KOPT-K1 (cell line): ENCODE measurements around the gene LAIR2.

Source experiments
- H3K27ac ChIP-seq: fragments of 200-600 bp; sonication (generic); 2 replicates; pipeline ENCODE4 v1.5.1; 2016; ENCODE audit warnings: antibody characterized with exemption, mild to moderate bottlenecking, low read depth, low read length; ENCODE audit not compliant: poor library complexity, severe bottlenecking
- H3K36me3 ChIP-seq: fragments of 200-600 bp; sonication (generic); 2 replicates; pipeline ENCODE4 v1.5.1; 2017; ENCODE audit warnings: antibody characterized with exemption, mild to moderate bottlenecking, low read length, moderate library complexity; ENCODE audit not compliant: insufficient read depth
- H3K9me3 ChIP-seq: fragments of 200-600 bp; sonication (generic); 2 replicates; pipeline ENCODE4 v1.5.1; 2017; ENCODE audit warnings: antibody characterized with exemption, low read length, mild to moderate bottlenecking; ENCODE audit not compliant: insufficient read depth, poor library complexity, severe bottlenecking

The LAIR2 gene

DNA sequence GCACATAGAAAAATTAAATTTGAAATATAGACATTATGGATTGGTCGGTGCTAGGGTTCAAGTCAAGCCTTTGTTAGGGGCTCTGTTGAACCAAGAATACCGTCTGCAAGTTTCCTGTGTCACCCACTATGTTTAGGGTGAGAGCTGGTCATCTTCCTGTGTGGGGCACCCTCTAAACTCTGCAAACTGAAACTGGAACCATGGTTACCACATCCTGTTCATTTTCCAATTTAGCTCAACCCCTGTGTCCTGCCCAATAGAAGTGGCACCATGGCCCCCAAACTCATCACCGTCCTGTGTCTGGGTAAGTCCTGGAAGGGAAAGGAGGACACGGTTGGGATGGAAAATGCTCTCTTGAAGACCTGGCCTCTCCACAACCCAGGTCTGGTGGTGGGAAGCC, 29.9 kb downstream of the LAIR2 start:
- no peaks in the 10 kb centered on the region for H3K9me3 ChIP-seq
- H3K27ac ChIP-seq = no peak overlapping the region

DNA sequence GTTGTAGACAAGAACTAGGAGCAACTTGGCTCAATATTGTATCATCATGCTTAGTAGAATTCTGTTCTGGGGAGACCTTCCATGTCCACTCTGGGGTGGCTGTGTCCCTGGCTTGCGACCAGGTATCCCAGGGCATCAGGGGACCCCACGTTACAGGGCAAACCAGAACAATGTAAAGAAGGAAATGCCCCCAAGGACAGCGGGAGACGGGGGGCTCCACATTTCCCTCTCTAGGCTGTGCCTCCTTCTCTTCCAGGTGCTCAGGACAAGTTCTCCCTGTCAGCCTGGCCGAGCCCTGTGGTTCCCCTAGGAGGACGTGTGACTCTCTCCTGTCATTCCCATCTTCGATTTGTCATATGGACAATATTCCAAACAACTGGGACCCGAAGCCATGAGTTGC, 30.8 kb downstream of the LAIR2 start:
- H3K36me3 ChIP-seq = no peaks in the 10 kb centered on the region
- no peaks in the 10 kb centered on the region for H3K9me3 ChIP-seq
- no peak overlapping the region for H3K27ac ChIP-seq

More for the DNA sequence above, 29.9 kb downstream of the LAIR2 start:
- no peaks in the 10 kb centered on the region for H3K36me3 ChIP-seq

DNA sequence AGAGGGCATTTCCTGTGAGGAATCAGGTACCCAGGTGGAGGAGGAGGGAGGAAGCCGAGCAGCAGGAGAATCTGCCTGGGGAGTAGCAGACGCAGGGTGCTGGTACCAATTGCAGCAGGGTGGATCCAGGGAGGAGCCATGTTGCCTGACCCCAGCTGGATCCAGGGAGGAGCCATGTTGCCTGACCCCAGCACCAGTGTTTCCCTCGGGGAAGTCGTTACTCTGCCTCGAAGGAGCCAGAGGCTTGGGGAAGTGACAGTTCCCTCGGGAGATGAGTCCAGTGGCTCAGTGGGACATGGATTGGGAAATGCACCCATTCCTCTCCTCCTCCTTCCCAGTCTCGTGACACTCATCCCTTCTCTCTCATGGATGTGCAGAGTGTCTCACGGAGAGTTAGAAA, 31.5 kb downstream of the LAIR2 start:
- Histone ChIP-seq H3K36me3 (no peaks in the 10 kb centered on the region), H3K27ac (no peak overlapping the region), H3K9me3 (no peaks in the 10 kb centered on the region)

DNA sequence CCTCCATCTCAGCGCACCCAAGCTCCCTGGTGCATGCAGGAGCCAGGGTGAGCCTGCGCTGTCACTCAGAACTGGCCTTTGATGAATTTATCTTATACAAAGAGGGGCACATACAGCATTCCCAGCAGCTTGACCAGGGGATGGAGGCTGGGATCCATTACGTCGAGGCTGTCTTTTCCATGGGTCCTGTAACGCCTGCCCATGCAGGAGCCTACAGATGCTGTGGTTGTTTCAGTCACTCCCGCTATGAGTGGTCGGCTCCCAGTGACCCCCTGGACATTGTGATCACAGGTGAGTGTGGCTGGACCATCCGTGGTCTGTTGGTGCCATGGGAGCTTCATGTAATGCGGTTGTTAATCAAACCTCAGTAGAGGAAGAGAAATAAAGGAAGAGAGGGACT, 33.0 kb downstream of the LAIR2 start:
- Histone ChIP-seq H3K36me3 (no peaks in the 10 kb centered on the region), H3K9me3 (no peaks in the 10 kb centered on the region), H3K27ac (no peak overlapping the region)

DNA sequence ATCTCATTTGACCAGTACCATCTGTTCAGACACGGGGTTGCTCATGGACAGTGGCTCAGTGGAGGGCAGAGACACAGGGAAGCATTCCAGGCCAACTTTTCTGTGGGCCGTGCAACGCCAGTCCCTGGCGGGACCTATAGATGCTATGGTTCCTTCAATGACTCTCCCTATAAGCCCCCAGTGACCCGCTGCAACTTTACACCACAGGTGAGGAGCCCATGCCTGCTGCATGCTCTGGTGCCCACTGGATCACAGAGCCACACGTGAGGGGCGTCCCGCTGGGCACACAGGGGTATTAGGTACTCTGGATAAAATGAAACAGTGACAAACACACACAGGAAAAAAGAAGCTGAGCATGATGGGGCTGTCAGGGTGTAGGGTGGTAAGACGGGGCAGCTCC, 34.3 kb downstream of the LAIR2 start:
- Histone ChIP-seq H3K9me3 (no peaks in the 10 kb centered on the region), H3K36me3 (no peaks in the 10 kb centered on the region), H3K27ac (no peak overlapping the region)

DNA sequence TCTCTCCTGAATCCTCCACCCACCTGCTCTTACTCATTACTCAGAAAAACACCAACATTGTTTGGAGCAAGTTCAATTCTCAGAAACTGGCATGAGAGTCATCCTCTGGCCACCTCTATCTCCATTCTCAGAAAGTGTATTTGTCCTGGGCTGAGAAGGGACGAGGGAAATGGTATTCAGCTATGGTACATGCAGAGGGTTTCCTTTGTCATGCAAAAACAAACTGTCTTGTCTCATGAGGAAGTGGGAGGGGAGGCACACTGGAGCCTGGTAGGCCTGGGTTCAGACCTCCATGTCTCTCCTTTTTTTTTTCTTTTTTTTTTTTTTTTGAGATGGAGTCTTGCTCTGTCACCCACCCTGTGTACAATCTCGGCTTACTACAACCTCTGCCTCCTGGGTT, 39.1 kb downstream of the LAIR2 start:
- H3K27ac ChIP-seq = no peak overlapping the region
- H3K9me3 ChIP-seq = no peaks in the 10 kb centered on the region
- H3K36me3 ChIP-seq = no peaks in the 10 kb centered on the region

DNA sequence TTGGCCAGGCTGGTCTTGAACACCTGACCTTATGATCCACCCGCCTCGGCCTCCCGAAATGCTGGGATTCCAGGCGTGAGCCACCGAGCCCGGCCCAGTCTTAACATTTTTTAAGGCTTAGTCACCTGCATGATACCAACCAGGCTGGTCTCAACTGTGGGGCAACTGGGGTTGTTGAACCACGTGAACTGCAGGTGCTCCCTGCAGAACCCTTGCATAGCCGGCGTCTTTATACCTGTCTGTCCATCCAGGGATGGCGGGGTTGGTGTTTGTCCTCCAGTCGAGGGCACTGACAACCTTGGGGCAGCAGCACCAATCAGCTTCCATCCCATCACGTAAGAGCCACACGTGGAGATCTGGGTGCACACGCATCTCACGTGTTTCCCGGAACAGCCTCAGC, 46.2 kb downstream of the LAIR2 start:
- Histone ChIP-seq H3K9me3 (no peaks in the 10 kb centered on the region), H3K36me3 (no peaks in the 10 kb centered on the region), H3K27ac (no peak overlapping the region)

DNA sequence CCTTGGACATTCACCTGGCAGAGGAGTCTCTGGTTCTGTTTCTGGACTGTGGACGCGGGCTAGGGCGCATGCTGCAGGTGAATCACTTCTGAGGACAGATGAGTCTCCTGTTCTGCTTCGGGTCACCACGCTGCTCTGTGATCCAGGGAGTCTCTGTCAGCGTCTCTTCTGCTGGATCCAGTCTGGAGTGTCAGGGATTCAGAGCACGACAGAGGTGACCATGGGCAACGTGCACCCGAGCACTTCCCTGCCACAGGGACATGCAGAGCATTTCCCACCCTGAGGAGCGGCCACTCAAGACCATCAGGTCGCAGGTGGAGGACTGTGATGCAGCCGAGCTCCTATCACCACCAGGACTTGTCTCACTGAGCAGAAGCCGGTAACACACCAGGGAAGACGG, 46.6 kb downstream of the LAIR2 start:
- Histone ChIP-seq H3K27ac (no peak overlapping the region), H3K36me3 (no peaks in the 10 kb centered on the region), H3K9me3 (no peaks in the 10 kb centered on the region)

DNA sequence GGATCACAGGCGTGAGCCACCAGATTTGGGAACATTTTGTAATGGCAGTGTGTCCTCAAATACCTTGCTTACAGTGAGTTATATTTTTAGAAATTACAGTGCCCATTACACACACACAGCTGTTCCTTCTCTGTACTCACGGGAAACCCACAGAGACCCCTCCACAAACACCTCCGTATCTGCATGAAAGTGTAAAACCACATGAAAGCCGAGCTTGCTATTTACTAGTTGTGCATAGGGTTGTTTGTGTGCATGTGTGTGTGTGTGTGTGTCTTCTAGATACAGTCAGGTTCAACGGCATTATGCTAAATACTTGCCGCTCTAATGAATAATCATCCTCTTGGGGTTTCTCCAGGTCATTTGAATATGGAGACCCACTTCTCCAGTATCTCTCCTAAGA, 48.7 kb downstream of the LAIR2 start:
- H3K27ac ChIP-seq = no peak overlapping the region
- H3K36me3 ChIP-seq = no peaks in the 10 kb centered on the region
- H3K9me3 ChIP-seq = no peaks in the 10 kb centered on the region

DNA sequence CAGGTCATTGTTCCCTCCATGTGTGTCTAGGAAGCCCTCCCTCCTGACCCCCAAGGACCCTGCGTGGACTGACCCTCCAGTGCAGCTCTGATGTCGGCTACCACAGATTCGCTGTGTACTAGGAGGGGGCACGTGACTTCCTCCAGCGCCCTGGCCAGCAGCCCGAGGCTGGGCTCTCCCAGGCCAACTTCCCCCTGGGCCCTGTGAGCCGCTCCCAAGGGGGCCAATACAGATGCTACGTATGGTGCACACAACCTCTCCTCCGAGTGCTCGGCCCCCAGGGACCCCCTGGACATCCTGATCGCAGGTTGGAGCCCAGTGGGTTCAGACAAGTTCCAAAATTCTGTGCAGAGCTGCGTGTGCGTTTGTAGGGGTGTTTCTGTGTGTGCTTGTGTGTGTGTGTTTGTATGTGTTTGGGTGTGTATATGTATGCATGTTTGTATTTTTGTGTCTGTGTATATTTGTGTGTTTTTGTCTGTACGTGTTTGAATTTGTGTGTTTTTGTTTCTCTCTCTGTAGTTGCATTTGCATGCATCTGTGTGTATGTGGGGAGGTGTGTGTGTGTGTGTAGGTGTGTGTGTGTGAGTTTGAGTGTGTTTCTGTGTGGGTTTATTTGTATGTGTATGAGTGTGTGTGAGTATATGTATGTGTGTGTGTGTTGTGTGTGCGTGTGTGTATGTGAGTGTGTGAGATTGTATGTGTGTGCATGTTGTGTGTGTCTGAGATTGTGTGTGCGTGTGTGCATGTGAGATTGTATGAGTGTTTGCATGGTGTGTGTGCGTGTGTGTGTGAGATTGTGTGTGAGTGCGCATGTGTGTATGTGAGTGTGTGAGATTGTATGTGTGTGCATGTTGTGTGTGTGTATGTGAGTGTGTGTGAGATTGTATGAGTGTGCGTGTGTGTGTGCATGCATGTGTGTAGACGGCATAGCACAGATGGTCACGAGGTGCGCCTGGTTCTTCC, 49.6 kb downstream of the LAIR2 start:
- H3K27ac ChIP-seq = no peak overlapping the region

DNA sequence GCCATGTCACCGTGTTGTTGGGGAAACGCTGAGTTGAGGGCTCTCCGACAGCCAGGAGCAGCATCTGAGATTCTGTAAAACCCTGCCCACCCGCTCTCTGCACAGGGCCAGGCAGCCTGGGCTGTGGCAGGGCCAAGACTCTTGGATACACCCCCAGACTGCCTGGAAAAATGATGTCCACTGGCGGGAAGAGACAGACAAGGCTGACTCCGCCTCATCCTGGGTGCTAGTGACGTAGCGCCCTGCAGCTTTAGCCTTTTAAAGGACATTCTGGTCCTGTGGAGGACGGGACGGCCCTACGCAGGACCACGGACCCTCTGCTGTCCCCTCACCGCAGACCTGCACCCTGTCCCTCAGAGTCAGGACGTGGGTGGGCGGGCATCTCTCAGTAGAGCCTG, 50.3 kb downstream of the LAIR2 start:
- Histone ChIP-seq H3K9me3 (no peaks in the 10 kb centered on the region), H3K27ac (no peak overlapping the region), H3K36me3 (no peaks in the 10 kb centered on the region)

More for the DNA sequence above, 49.6 kb downstream of the LAIR2 start:
- Histone ChIP-seq H3K9me3 (no peaks in the 10 kb centered on the region), H3K36me3 (no peaks in the 10 kb centered on the region)

DNA sequence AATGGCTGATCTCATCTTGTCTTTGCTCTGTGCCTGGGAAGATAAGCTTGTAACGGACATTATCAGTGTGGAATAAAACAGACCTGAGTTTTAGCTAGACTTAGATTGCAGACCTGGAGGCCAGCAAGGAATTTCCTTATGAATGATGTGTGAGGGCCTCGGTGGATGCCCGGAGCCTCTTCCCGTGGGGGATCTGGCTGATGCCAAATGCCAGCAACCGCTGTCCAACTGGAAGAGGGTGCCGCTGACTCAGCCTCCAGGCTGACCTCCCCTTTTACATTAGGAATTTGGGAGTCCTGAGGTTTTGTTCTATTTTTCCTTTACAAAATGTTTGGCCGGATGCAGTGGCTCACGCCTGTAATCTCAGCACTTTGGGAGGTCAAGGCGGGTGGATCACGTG, 51.4 kb downstream of the LAIR2 start:
- Histone ChIP-seq H3K9me3 (no peaks in the 10 kb centered on the region), H3K36me3 (no peaks in the 10 kb centered on the region), H3K27ac (no peak overlapping the region)

DNA sequence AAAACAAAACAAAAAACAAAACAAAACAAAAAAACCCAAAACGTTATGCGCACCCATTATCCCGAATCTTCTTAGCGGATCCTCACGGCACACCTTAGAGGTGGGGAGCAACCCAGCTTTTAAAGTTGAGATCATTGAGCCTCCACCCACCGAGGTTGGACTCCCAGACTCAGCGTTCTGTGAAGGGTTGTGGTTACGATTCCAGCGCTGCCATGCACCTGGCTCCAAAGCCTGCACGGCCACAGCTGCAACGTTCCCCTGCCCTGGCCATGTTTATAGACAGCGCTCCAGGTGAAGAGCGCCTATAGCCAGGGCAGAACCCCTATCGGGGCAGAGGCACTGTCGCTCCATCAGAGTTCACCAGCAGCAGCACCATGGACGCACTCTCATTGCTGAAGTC, 52.3 kb downstream of the LAIR2 start:
- no peaks in the 10 kb centered on the region for H3K36me3 ChIP-seq
- H3K9me3 ChIP-seq = no peaks in the 10 kb centered on the region
- no peak overlapping the region for H3K27ac ChIP-seq

DNA sequence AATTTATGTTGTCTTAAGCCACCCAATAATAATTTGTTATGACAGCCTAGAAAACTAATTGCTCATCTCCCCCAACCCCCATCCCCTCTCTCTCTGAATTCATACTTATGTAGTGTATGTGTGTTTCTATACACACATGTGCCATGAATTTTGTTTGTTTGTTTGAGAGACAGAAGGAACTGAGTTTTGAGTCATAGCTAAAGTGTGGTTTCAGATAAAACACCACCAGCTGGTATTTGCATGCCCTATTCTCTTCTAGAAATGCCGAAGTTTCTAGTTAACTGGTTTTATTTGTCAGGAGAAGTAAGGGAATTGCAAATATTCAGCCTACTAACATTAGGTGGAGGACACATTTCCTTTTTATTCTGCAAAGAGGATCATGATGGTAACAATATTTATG, 53.6 kb downstream of the LAIR2 start:
- Histone ChIP-seq H3K36me3 (no peaks in the 10 kb centered on the region), H3K9me3 (no peaks in the 10 kb centered on the region), H3K27ac (no peak overlapping the region)

DNA sequence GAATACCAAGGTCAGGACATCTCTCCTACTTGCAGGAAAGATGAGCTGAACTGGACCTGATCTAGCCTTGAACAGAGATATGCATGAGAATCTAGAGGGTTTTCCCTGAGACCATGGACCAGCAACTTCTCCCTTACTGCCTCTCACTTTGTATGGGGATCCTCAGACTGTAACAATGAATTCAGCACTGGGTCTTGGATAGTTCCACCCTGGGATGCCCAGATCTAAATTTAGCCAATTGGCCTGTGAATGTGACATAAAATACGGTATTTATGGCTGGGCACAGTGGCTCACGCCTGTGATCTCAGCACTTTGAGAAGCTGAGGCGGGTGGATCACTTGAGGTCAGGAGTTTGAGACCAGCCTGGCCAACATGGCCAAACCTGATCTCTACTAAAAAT, 55.7 kb downstream of the LAIR2 start:
- Histone ChIP-seq H3K36me3 (no peaks in the 10 kb centered on the region), H3K9me3 (no peaks in the 10 kb centered on the region), H3K27ac (no peak overlapping the region)
